Sigmoid colon (tissue), 7 donors: ENCODE measurements around the gene FREY1. TPM values are rescaled to one million over a fixed set of nuclear protein-coding genes. Genes with fewer than 3 reads are reported as not detected.

Experiments
- DNase-seq: peaks from one replicate; pipeline ENCODE4 v3.0.0-alpha.2; 2019
- H3K27ac ChIP-seq, 4 donors: fragments of 200-600 bp; sonication (generic); one replicate each; pipeline ENCODE4 v1.5.1; 2016 to 2019; ENCODE audit warnings: mild to moderate bottlenecking in 1 of 4
- H3K27me3 ChIP-seq, 3 donors: fragments of 200-600 bp; sonication (generic); one replicate each; pipeline ENCODE4 v1.5.1; 2019; ENCODE audit warnings: mild to moderate bottlenecking in 1 of 3
- H3K36me3 ChIP-seq, 4 donors: fragments of 200-600 bp; sonication (generic); one replicate each; pipeline ENCODE4 v1.5.1; 2016 to 2019
- H3K4me1 ChIP-seq, 4 donors: fragments of 200-600 bp; sonication (generic); one replicate each; pipeline ENCODE4 v1.5.1; 2017 to 2019
- H3K4me3 ChIP-seq, 4 donors: fragments of 200-600 bp; sonication (generic); one replicate each; pipeline ENCODE4 v1.5.1; 2017 to 2019; ENCODE audit warnings: mild to moderate bottlenecking in 2 of 4, moderate library complexity in 1 of 4
- H3K9me3 ChIP-seq, 4 donors: fragments of 200-600 bp in 3 of 4; sonication (generic) in 3 of 4; one replicate each; pipeline versions ENCODE4 v1.5.1 to v1.6.1; 2013 to 2019
- CTCF ChIP-seq, 4 experiments: fragments of 450-650 bp in 3 of 4; fragments of 200-600 bp in 1 of 4; IDR thresholded peaks; one replicate each; pipeline ENCODE4 v1.5.1; 2016 to 2019; ENCODE audit warnings: antibody characterized with exemption in 4 of 4, mild to moderate bottlenecking in 3 of 4, moderate library complexity in 2 of 4
- EP300 ChIP-seq, 4 donors: sonication (generic); formaldehyde crosslinking; IDR thresholded peaks; one replicate each; pipeline ENCODE4 v1.6.1; 2017; ENCODE audit warnings: antibody characterized with exemption in 4 of 4
- POLR2A ChIP-seq, 2 donors: fragments of 450-650 bp; IDR thresholded peaks; one replicate each; pipeline ENCODE4 v1.6.1; 2016; ENCODE audit warnings: antibody characterized with exemption in 2 of 2, mild to moderate bottlenecking in 2 of 2, moderate library complexity in 2 of 2
- POLR2AphosphoS5 ChIP-seq, 4 donors: sonication (generic); formaldehyde crosslinking; IDR thresholded peaks; one replicate each; pipeline ENCODE4 v1.6.1; 2017; ENCODE audit warnings: antibody characterized with exemption in 4 of 4
- WGBS, 2 donors: extraction: QIAGEN DNeasy Blood & Tissue Kit; methylation state at CpG; one replicate each; pipeline ENCODE4 v1.1.7; 2013; 5-methylcytosine and 5-hydroxymethylcytosine counted together
- intact Hi-C: fragments of 100-400 bp; cut with DNase I; formaldehyde crosslinking; loops from one replicate; pipeline ENCODE4 v1.15.1; 2023
- polyA plus RNA-seq, 3 donors: library from polyadenylated mRNA; stranded (reverse); fragments of 200-250 nt; gene quantifications; one replicate each; pipeline ENCODE4 v1.2.3, GENCODE V29; 2013
- total RNA-seq, 4 donors: library from RNA; depleted of rRNA; stranded (reverse); fragments of >200 nt; gene quantifications; one replicate each; pipeline ENCODE4 v1.1.0, GENCODE V29; 2016
- donor health status: healthy with polysubstance abuse.
- donor health status: Bipolar disorder and iron deficiency.
- donor health status: healthy.

The FREY1 gene
- total and polyA plus RNA-seq, 7 donors = 0.64 to 3.5 (median 2.2) TPM; not detected in 4

GRCh38 chr11:45889966-45890365, 17.1 kb downstream of the FREY1 start:
- Histone ChIP-seq H3K4me3 (no peak overlapping the region), H3K27ac (no peak overlapping the region), H3K9me3 (no peaks in the 10 kb centered on the region), H3K36me3 (no peaks in the 10 kb centered on the region), H3K4me1 (peaks cover 0 to 8% (median 6%) of the 10 kb centered on the region in 4 donors), H3K27me3 (peaks cover 3 to 6% (median 4%) of the 10 kb centered on the region in 3 donors)
- no peak for DNase-seq
- WGBS, 2 donors = 91% methylated on average over 9 of the region's 9 CpGs
- TF ChIP-seq EP300 (IDR thresholded peaks at IDR 0.05) (no peak), CTCF (IDR thresholded peaks at IDR 0.05) (no peak), POLR2AphosphoS5 (IDR thresholded peaks at IDR 0.05) (no peak), POLR2A (IDR thresholded peaks at IDR 0.05) (no peak)
- intact Hi-C loops = no loop called here

GRCh38 chr11:45889555-45889954, 17.5 kb downstream of the FREY1 start:
- no peak overlapping the region for H3K4me3 ChIP-seq
- 87 to 88% methylated on average over 8 of the region's 8 CpGs for WGBS, 2 donors
- H3K27ac ChIP-seq = no peak overlapping the region
- peaks cover 0 to 8% (median 6%) of the 10 kb centered on the region in 4 donors for H3K4me1 ChIP-seq
- no peaks in the 10 kb centered on the region for H3K36me3 ChIP-seq
- intact Hi-C loops = no loop called here
- no peak for TF ChIP-seq POLR2A (IDR thresholded peaks at IDR 0.05)
- no peak for TF ChIP-seq CTCF (IDR thresholded peaks at IDR 0.05)
- TF ChIP-seq POLR2AphosphoS5 (IDR thresholded peaks at IDR 0.05) = no peak
- no peak for TF ChIP-seq EP300 (IDR thresholded peaks at IDR 0.05)
- H3K9me3 ChIP-seq = no peaks in the 10 kb centered on the region
- peaks cover 0 to 6% (median 3%) of the 10 kb centered on the region in 3 donors for H3K27me3 ChIP-seq
- no peak for DNase-seq

GRCh38 chr11:45887587-45887986, 19.5 kb downstream of the FREY1 start:
- H3K36me3 ChIP-seq = peaks cover 0 to 3% (median 0%) of the 10 kb centered on the region in 4 donors
- TF ChIP-seq POLR2AphosphoS5 (IDR thresholded peaks at IDR 0.05) = no peak
- TF ChIP-seq EP300 (IDR thresholded peaks at IDR 0.05) = no peak
- no peak for TF ChIP-seq CTCF (IDR thresholded peaks at IDR 0.05)
- TF ChIP-seq POLR2A (IDR thresholded peaks at IDR 0.05) = no peak
- no peak overlapping the region for H3K27ac ChIP-seq
- DNase-seq = no peak
- H3K9me3 ChIP-seq = no peaks in the 10 kb centered on the region
- WGBS, 2 donors = 93 to 97% methylated on average over 10 of the region's 10 CpGs
- no peak overlapping the region for H3K4me3 ChIP-seq
- peaks cover 0 to 8% (median 6%) of the 10 kb centered on the region in 4 donors for H3K4me1 ChIP-seq
- intact Hi-C loops = no loop called here
- peaks cover 0 to 6% (median 3%) of the 10 kb centered on the region in 3 donors for H3K27me3 ChIP-seq

GRCh38 chr11:45886816-45887520, 20.1 kb downstream of the FREY1 start:
- Histone ChIP-seq H3K27ac (no peak overlapping the region), H3K4me3 (no peak overlapping the region), H3K27me3 (peaks cover 0 to 6% (median 3%) of the 10 kb centered on the region in 3 donors), H3K36me3 (peaks cover 0 to 6% (median 1%) of the 10 kb centered on the region in 4 donors), H3K9me3 (no peaks in the 10 kb centered on the region), H3K4me1 (peaks cover 0 to 9% (median 6%) of the 10 kb centered on the region in 4 donors)
- WGBS, 2 donors = 91 to 94% methylated on average over 4 of the region's 4 CpGs
- no peak for DNase-seq
- intact Hi-C loops = no loop called here
- TF ChIP-seq EP300 (IDR thresholded peaks at IDR 0.05) = no peak
- no peak for TF ChIP-seq POLR2AphosphoS5 (IDR thresholded peaks at IDR 0.05)
- TF ChIP-seq POLR2A (IDR thresholded peaks at IDR 0.05) = no peak
- TF ChIP-seq CTCF (IDR thresholded peaks at IDR 0.05) = no peak
